Activated CD4-positive, alpha-beta T cell treated with anti-CD3 and anti-CD28 coated beads, Interleukin-2, amount 50 U/mL, for 48 hours (primary cell): ENCODE results near the gene TYRP1.
"Not testable (repeated sequence)": the region's sequence is repeated elsewhere in the genome, so short reads cannot be mapped to it uniquely, and the experiment has no call there.

Experiments used
- DNase-seq, 2 experiments: peaks; one replicate each; pipeline ENCODE4 v3.0.0-alpha.2; 2020

The TYRP1 gene, protein sequence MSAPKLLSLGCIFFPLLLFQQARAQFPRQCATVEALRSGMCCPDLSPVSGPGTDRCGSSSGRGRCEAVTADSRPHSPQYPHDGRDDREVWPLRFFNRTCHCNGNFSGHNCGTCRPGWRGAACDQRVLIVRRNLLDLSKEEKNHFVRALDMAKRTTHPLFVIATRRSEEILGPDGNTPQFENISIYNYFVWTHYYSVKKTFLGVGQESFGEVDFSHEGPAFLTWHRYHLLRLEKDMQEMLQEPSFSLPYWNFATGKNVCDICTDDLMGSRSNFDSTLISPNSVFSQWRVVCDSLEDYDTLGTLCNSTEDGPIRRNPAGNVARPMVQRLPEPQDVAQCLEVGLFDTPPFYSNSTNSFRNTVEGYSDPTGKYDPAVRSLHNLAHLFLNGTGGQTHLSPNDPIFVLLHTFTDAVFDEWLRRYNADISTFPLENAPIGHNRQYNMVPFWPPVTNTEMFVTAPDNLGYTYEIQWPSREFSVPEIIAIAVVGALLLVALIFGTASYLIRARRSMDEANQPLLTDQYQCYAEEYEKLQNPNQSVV

DNA sequence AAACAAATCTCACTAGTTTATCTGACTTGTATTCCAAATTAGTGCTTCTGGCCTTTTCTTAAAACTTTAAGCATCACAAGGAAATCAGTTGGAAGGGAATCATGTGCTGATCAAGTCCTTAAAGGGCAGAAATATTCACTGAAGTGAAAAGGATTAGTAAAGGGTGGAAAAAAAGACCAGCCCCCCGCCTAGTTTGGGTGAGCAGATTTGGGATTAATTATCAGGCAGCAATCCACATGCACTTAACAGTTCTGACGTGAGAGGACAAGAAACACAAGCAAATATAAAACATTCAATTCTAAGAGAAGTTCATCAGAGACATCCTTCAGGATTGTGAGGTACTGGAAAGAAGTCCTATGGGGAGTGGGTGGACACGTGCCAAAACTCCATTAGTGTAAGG is at the start of gene TYRP1:
TYRP1 (plus strand) TSS at position 245 of the 400 bp plus-strand sequence. CDS start 612 bp downstream, outside the sequence.
- no peak for DNase-seq

DNA sequence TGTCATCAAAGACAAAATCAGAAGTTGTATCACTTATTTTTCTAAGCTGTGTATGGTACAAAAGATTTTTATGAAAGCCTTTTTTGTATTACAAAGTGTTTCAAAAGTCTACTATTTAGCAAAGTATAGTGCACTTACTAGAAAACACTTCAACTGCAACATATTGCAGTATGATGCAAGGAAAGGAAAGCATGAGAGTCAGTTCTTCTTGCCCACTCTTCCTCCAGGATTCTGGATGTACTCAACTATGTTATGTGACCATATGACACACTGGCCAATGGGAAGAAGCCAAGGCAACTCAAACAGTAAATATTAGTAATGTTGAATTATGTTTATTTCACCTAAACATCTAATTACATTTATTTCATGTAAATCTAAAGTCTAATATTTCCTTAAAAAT is 49.5 kb upstream of the TYRP1 start:
- DNase-seq, result no peak

DNA sequence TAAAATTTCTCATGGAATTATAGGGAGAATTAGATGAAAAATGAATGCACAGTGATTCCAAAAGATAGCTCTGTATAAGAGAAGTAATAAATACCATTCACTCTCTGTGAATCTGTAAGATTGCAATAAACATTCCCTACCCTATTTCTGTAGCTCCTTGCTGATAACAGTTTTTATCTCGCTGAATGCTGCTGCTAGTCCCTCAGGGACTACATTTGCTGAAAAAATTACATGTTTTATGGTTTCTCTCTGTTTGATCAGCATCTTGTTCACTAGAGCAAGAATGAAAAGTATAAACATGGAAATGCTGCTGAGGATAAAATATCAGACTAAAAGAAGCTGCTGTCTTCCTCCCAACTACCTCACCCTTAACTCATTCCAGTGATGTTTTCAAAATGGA is 44.3 kb upstream of the TYRP1 start:
- no peak for DNase-seq

DNA sequence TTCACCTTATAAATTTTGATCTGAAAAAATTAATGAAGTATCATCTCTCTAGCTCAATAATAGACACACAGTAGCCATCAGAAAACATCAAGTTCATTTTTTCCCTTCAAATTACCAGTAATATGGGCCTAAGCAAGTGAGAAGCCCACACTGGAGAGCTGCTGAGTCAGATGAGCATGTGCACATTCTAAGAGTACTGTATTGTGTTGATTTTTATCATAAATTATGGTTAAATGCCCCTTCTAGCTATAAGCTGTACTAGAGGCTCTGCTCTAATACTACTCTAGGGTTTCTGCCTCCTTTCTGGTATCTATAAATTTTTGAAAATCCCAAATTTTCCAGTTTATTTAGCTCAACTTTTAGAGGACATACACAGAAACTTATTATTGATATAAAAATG is 42.1 kb upstream of the TYRP1 start:
- DNase-seq, result no peak

DNA sequence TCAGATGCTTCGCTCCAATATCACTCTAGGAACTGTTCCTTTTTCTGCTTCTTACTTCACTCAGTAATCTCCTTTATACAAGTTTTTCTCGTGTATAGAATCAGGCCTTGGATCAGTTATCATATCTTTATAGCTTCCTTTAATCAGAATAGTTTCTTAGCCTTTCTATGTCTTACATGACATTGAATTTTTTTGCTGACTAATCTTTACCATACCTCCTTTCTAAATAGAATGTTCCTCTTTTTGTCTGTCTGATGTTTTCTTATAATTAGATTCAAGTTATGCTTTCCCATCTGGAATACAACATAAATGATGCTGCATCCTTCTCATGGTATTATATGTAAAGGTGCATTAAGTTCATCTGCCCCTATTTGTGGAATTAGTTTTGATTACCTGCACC is 40.2 kb upstream of the TYRP1 start:
- DNase-seq, result no peak

DNA sequence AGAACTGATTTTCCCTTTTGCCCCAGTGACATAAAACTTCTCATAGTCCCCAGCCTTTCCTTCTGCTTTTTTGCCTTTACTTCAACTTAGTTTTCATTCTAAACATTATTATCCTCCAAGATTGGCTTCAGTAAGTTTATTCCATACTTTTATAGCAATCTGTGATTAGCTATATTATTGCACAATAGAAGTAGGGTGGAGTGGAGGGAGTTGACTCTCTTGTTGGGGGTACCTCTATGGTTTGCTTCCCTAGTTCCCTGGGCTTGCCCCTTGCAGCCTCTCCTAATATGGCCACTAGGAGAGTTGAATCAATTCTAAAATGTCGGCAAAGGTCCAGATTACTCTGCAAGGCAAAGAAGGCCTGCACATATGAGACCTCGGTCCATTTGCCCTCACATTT is 36.4 kb upstream of the TYRP1 start:
- DNase-seq, result no peak

DNA sequence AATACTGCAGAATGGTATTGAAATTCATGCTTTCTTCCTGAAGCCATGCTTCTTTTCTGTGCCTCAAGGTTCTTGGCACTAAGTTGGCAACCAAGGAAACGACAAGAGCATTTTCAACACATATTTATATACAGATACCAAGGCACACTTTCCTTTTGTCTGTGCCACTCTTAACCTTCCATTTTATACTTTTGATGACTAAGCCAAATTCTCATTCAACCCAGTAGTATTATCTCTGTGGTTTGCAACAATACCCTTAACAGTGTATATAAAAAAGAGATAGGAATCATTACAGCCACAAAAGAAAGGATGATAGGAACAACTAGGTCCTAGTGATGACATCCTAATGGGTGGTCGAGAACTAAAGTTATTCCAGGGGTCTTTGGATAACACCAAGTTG is 36.0 kb upstream of the TYRP1 start:
- no peak for DNase-seq

DNA sequence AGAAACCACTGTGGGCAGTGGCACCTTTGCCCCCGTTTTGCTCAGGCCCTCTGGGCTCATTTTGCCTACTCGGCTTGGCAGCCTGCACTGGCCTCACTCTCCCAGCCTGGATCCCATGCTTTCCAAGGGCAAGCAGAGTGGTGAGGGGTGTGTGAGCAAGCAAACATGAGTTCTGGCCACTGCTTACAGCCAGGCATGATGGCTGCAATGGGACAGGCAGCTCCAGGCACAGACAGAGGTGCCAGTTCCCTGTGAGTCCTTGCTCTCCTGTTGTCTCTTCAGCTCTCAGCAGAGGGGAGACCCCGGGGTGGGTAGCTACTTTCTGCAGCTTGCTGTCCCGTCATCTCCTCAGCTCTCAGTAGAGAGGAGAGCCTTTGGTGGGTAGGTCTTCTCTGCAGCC is 35.2 kb upstream of the TYRP1 start:
- DNase-seq, result no peak

DNA sequence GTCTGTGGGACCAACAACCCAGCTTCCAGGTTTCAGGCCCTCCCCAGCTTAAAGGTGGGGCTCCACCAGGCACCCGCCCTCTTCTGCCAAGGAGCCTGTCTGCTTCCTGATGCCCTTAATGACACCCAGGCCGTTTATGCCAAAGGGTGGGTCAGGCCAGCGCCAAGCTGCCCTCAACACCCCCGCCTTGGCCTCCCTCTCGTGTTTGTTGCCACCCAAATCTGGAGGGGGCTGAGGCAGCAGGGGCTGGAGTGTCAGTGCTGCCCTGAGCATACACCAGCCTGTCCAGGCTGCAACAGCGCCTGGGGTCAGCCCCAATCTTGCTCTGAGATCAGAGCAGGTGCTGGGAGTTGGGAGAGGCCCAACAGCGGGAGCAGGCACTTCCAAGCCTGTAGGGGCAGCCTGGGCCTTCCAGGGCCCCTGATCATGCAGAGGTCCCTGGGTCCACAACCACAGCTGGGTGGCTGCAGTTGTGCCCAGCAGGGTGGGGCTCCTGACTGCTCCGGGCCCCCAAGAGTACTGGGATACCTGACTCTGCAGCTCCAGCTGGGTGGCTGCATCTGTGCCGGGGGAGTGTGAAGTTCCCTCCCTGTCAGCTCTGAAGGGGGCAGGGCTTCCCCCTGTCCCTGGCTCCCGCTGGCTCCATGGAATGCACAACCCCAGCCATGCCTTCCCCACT is 34.5 kb upstream of the TYRP1 start:
- no peak for DNase-seq

DNA sequence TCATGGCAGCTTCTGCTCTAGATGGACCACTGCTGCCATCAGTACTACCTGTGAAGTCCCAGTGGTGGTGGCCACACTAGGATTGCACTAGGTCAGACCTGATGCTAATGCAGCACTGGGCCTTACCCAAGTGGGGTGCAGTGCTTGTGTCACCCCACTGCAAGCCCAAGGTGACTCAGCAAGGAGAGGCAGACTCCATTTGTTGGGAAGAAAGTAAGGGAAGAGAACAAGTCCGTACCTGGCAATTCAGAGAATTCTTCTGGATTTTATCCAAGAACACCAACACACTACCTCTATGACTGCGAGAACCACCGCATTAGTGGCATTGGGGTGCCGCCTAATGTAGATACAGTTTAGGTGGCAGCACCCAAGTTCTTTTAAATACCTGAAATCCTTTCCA is 34.0 kb upstream of the TYRP1 start:
- DNase-seq, result no peak

DNA sequence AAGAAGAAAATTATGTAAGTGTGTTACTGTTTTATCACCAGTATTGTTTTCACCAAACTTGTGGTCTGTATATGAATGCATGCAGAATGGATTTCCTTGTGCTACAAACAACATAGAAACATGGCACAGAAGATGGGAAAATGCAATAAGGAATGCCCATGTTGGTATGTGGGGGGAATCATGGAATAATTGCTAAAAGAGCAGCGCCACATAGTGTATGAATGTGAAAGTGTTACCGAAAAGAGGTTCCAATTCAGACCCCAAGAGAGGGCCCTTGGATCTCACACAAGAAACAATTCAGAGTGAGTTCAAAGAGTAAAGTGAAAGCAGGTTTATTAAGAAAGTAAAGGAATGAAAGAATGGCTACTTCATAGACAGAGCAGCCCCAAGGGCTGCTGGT is 26.4 kb upstream of the TYRP1 start:
- no peak for DNase-seq

DNA sequence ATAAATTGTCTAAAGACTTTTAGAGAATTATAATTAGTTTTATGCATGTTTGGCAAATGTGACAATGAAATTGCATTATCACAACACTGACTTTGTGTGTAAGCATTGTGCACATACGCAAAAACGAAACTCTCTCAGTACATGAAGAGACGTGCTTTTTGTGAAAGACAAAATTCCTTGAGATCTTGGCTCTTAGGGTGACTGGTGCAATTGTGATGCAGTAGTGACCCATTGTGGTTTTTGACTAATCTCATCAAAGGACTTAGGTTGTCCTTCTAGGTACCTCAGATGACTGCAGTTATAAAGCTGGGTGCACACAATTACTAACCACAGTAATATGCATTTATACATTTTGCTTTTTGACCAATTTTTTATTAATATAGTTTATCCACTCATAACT is 25.3 kb upstream of the TYRP1 start:
- no peak for DNase-seq

DNA sequence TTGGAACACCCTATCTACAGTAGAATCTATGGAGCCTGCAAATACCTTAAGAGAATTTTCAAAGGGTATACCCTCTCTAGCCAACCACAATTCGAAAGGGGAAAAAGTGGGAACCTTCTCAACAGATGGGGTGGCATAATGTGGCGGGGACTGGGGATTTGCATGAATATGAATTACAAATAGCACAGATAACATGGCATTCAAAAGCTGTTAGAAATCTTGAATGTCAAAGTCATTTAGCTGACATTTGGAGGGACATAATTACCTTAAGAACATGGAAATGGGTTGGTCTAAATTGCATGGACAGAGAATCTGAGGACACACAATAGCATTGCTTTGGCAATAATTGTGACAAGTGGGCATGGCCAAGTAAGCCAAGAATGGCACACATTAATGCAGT is 23.2 kb upstream of the TYRP1 start:
- no peak for DNase-seq

DNA sequence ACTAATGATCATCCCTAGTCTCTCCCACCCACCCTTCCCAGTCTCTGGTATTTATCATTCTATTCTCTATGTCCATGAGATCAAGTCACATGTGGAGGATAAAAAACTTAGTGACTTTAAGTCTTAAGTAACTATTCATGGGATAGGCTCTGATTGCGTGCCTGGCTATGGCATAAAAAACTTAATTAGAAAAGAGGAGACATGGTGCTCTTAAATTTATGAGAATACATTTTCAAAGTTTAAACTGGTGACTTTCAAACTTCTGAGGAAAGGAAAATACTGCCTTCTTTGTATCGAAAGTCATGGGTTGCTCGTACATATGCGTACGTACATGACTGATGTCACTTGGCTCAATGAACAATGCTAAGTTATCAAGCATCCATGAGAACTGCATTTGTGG is 18.2 kb upstream of the TYRP1 start:
- DNase-seq, result no peak

DNA sequence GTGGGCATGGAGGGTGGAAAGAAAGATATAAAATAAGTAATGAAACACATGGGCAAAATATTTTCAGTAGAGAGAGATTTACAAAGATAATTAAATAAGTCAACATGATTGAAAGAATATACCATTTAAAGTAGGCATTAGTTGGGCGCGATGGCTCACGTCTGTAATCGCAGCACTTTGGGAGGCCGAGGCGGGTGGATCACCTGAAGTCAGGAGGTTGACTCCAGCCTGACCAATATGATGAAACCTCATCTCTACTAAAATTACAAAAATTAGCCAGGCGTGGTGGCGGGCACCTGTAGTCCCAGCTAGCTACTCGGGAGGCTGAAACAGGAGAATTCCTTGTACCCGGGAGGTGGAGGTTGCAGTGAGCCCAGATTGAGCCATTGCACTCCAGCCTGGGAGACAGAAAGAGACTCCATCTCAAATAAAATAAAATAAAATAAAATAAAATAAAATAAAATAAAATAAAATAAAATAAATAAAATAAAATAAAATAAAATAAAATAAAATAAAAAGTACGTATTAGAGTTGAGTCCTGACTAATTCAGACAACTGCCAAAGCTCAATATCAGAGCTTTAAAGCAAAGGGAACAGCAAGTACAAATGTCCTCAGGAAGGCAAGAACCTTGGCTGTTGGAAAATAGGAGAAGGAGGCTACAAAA is 15.6 kb upstream of the TYRP1 start:
- not testable (repeated sequence) for DNase-seq

DNA sequence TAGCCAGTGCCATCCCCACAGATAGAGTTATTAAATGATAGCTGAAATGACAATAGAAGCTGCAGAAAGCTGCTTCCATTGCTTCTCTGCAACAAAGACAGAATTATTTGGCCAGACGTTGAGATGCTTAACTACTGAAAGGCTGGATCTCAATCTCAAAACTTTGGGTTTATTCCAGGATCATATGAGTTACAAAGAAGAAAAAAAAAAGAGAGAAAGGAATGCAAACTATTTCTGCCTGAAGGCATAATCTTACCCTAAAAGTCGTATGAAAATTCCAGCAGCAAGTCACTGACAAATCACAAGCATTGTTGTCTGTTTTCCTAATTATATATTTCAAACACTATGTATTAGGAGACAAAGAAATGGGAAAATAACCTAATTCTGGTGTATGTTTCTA is 12.8 kb upstream of the TYRP1 start:
- DNase-seq, result no peak

DNA sequence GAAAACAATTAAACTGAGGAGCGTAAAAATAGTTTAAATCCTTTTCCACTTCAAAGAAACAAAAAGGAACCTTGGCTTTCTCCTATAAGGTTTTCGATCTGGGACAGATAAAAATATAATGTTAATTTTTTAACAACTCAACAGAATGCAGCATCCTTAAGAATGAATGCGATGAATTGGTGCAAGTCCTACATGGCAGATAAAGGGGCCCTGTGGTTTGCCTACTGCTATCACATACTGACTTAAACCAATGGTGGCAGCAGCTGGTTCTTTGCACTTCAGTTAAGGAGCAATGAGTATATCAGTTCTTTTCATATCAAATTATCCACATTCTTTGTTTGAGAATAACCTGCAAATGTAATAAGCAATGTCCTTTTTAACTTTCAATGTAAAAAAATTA is 12.4 kb upstream of the TYRP1 start:
- DNase-seq, result no peak

DNA sequence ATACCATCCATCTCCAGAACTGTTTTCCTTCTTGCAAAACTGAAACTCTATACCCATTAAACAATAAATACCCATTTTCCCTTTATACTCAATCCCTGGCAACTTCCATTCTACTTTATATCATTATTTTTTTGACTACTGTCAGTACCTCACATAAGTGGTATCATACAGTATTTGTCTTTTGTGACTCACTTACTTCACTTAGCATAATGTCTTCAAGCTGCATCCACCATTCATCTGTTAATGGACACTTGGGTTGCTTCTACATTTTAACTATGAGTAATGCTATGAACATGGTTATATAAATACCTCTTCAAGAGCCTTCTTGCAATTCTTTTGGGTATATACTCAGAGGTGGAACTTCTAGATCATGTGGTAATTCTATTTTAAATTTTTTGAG is 11.6 kb upstream of the TYRP1 start:
- no peak for DNase-seq

DNA sequence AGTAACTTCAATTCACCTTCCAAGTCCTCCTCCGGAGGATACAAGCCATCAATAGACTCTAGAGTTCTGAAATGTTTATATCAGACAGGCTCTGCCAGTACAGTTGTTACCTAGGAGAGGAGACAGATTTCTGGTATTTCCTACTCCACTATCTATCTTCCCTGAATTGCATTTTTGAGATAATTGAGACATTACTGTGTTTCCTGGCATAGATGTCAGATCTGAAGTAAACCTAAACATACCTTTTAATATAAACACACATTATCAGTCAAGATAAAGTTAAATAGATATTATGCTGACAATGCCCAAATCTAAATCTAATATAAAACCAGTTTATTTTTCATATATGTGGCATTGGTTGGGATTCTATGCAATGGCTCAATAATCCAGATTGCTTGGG is 8.2 kb upstream of the TYRP1 start:
- DNase-seq, result no peak

DNA sequence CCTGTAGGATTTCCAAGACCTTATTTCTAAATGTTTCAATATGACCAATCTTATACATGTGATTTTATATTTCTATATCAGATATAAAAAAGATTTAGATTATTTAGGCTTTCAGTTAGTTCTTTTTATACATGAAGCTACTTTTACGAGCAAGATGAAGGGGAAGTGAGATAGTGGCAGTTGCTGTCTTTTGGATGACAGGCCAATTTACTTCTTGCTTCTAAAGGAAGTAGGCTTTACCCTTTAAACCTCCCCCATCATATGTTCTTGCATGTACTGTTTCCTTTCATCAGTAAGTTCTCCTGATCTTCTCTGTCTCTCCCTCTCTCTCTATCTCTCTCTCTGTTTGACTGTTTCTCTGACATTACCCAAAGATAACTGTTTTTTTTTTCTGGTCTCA is 4.0 kb upstream of the TYRP1 start:
- DNase-seq, result no peak

DNA sequence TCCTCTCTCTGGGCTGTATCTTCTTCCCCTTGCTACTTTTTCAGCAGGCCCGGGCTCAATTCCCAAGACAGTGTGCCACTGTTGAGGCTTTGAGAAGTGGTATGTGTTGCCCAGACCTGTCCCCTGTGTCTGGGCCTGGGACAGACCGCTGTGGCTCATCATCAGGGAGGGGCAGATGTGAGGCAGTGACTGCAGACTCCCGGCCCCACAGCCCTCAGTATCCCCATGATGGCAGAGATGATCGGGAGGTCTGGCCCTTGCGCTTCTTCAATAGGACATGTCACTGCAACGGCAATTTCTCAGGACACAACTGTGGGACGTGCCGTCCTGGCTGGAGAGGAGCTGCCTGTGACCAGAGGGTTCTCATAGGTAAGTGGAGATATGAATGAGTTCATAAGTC is 828 bp downstream of the TYRP1 start:
- no peak for DNase-seq

DNA sequence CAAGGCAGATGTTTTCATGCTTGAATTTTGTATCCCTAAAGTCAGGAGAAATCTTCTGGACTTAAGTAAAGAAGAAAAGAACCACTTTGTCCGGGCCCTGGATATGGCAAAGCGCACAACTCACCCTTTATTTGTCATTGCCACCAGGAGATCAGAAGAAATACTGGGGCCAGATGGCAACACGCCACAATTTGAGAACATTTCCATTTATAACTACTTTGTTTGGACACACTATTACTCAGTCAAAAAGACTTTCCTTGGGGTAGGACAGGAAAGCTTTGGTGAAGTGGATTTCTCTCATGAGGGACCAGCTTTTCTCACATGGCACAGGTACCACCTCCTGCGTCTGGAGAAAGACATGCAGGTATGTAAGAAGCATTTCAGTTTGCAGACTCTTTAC is 2.3 kb downstream of the TYRP1 start:
- no peak for DNase-seq

DNA sequence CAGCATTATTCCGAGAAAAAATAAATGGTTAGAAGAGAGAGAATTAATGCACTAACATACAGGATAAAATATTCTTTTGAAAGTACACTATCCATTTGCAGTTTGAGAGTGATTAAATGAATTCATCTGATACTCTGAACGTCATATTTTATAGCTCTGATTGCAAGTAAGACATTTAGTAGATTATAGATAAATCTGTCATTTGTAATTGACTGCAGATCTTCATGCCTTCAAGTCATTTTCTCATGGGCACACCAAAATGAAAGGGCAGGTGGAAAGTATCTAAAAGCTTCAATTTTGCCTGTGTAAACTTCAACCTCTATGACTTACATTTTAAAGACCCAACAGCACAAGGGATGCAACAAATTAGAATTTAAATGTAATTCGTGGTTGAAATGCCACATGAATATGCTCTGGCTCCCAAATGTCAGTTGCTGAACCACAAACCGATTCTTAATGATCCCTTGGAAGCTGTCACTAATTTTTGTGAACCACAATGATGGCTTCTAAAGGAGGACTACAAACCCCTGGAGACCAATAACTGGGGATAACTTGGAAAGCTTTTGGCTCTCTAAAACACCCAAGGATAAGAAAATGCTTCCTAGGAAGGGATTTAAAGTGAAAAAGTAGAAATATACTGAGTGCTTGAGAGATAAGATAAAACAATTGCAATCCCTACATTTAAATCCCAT is 3.9 kb downstream of the TYRP1 start:
- no peak for DNase-seq
